GM06990 (cell line): ENCODE results near the gene RAP1GAP.

Experiments used
- DNase-seq: peaks from one replicate; pipeline ENCODE4 v3.0.0-alpha.2; 2011; ENCODE audit not compliant: insufficient read length; ENCODE audit errors: extremely low read depth
- H3K27me3 ChIP-seq: replicated peaks from 2 replicates; pipeline ENCODE4 v1.6.0; 2011; ENCODE audit warnings: low read length; ENCODE audit not compliant: control insufficient read depth, insufficient read depth
- H3K36me3 ChIP-seq: 2 replicates; pipeline ENCODE4 v1.5.1; 2011; ENCODE audit warnings: low read length; ENCODE audit not compliant: control insufficient read depth, insufficient read depth
- H3K4me3 ChIP-seq: replicated peaks from 2 replicates; pipeline ENCODE4 v1.5.1; 2011; ENCODE audit warnings: low read depth, mild to moderate bottlenecking, control low read depth, low read length
- CTCF ChIP-seq: IDR thresholded peaks from 2 replicates; pipeline ENCODE4 v1.5.1; 2011; ENCODE audit warnings: low read length, control low read depth, mild to moderate bottlenecking, inconsistent platforms; ENCODE audit not compliant: insufficient read depth, poor library complexity, severe bottlenecking

Gene RAP1GAP

DNA sequence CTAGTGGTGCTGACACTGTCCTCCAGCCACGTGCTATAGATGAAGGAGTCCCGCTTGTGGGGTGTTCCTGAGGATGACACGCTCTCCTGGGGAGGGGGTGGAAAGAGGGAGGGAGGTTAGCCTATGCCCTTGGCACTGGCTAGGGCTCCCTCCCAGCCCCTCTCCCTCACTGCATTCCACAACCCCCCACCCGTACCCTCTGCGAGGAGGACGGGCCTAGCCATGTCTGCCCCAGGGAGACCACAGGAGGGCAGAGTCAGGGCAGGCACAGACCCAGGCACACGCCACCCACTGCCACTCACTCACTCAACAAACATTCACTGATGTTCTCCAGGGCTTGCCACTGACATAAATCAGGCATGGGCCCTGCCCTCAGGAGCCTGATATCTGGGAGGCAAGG lies 70.7 kb downstream of the RAP1GAP start:
- no peak for TF ChIP-seq CTCF
- Histone ChIP-seq H3K4me3 (no peak overlapping the region), H3K27me3 (no peaks in the 10 kb centered on the region), H3K36me3 (no peaks in the 10 kb centered on the region)
- DNase-seq = no peak

DNA sequence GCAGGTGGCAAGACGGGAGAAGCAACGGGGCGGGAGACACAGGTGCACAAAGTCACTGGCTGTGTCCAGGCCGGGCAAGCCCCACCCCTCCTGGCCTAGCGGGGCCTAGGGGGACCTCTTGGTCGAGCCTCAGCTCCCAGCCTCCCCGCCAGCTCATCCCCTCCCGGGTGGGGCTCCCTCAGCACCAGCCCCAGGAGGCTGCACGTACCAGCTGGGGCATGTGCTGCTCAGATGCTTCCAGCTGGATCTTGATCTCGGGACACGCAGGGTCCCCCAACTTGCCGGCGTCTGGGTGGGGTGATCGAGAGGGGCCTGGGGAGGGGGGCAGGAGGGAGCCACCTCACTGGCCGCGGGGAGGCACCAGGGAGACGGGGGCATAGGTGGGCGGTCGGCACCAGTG lies 71.4 kb downstream of the RAP1GAP start:
- TF ChIP-seq CTCF = no peak
- Histone ChIP-seq H3K4me3 (no peak overlapping the region), H3K27me3 (no peaks in the 10 kb centered on the region), H3K36me3 (no peaks in the 10 kb centered on the region)
- no peak for DNase-seq

GRCh38 chr1:21596628-21597027 lies 72.5 kb downstream of the RAP1GAP start:
- no peaks in the 10 kb centered on the region for H3K36me3 ChIP-seq
- no peak overlapping the region for H3K4me3 ChIP-seq
- H3K27me3 ChIP-seq = no peaks in the 10 kb centered on the region
- TF ChIP-seq CTCF = no peak
- no peak for DNase-seq

GRCh38 chr1:21596174-21596573 lies 73.0 kb downstream of the RAP1GAP start:
- no peaks in the 10 kb centered on the region for H3K27me3 ChIP-seq
- no peak overlapping the region for H3K4me3 ChIP-seq
- DNase-seq = no peak
- H3K36me3 ChIP-seq = no peaks in the 10 kb centered on the region
- no peak for TF ChIP-seq CTCF

- H3K36me3 ChIP-seq = no peaks in the 10 kb centered on the region
- DNase-seq = no peak
- no peaks in the 10 kb centered on the region; the same call in 1 of the 2 replicates for H3K27me3 ChIP-seq
- no peak overlapping the region for H3K4me3 ChIP-seq
- TF ChIP-seq CTCF = peak; percentile 70
These were observed 73.9 kb downstream of the RAP1GAP start for GRCh38 chr1:21594935-21595897.
